ENCODE data around the gene HNRNPUL2.

HNRNPUL2 gene

GRCh38 chr11:62687508-62688396, 39.5 kb downstream of the HNRNPUL2 start:
- TF ChIP-seq CTCF (conservative IDR thresholded peaks at IDR 0.05; ENCODE audit: low read depth, low read length) = no peak
- Histone ChIP-seq H3K4me1 (ENCODE audit: low read depth, poor library complexity, severe bottlenecking) (no peaks in the 10 kb centered on the region), H3K4me2 (no peak overlapping the region), H3K27ac (no peak overlapping the region), H3K4me3 (IDR thresholded peaks at IDR 0.05; ENCODE audit: insufficient read depth, low read depth, low read length) (no peak overlapping the region), H4K20me1 (ENCODE audit: insufficient read depth) (no peaks in the 10 kb centered on the region), H3K36me3 (ENCODE audit: insufficient read depth) (no peaks in the 10 kb centered on the region), H2AFZ (ENCODE audit: low read depth) (no peak overlapping the region), H3K79me2 (ENCODE audit: insufficient read depth, low read depth) (no peaks in the 10 kb centered on the region), H3K9ac (no peak overlapping the region), H3K27me3 (ENCODE audit: insufficient read depth, low read depth) (no peaks in the 10 kb centered on the region)

- no peaks in the 10 kb centered on the region for H4K20me1 ChIP-seq (ENCODE audit: insufficient read depth)
- no peak overlapping the region for H2AFZ ChIP-seq (ENCODE audit: low read depth)
- no peaks in the 10 kb centered on the region for H3K27me3 ChIP-seq (ENCODE audit: insufficient read depth, low read depth)
- H3K4me2 ChIP-seq = no peak overlapping the region
- H3K27ac ChIP-seq = no peak overlapping the region
- H3K4me3 ChIP-seq (IDR thresholded peaks at IDR 0.05; ENCODE audit: insufficient read depth, low read depth, low read length) = no peak overlapping the region
- H3K79me2 ChIP-seq (ENCODE audit: insufficient read depth, low read depth) = peaks cover 13% of the 10 kb centered on the region
- TF ChIP-seq CTCF (conservative IDR thresholded peaks at IDR 0.05; ENCODE audit: low read depth, low read length) = no peak
- H3K4me1 ChIP-seq (ENCODE audit: low read depth, poor library complexity, severe bottlenecking) = peaks cover 14% of the 10 kb centered on the region
- H3K36me3 ChIP-seq (ENCODE audit: insufficient read depth) = no peaks in the 10 kb centered on the region
- H3K9ac ChIP-seq = no peak overlapping the region
These were observed 44.7 kb downstream of the HNRNPUL2 start for GRCh38 chr11:62682518-62682917.

- H3K9ac ChIP-seq = no peak overlapping the region
- H3K27me3 ChIP-seq (ENCODE audit: insufficient read depth, low read depth) = no peaks in the 10 kb centered on the region
- no peaks in the 10 kb centered on the region for H4K20me1 ChIP-seq (ENCODE audit: insufficient read depth)
- H3K4me1 ChIP-seq (ENCODE audit: low read depth, poor library complexity, severe bottlenecking) = peaks cover 22% of the 10 kb centered on the region
- H3K36me3 ChIP-seq (ENCODE audit: insufficient read depth) = no peaks in the 10 kb centered on the region
- no peak overlapping the region for H3K4me3 ChIP-seq (IDR thresholded peaks at IDR 0.05; ENCODE audit: insufficient read depth, low read depth, low read length)
- H2AFZ ChIP-seq (ENCODE audit: low read depth) = peak overlapping the region; percentile 39; the same call in 1 of the 2 replicates
- no peak overlapping the region for H3K27ac ChIP-seq
- H3K79me2 ChIP-seq (ENCODE audit: insufficient read depth, low read depth) = peaks cover 15% of the 10 kb centered on the region
- no peak overlapping the region for H3K4me2 ChIP-seq
- peak; percentile 59 for TF ChIP-seq CTCF (conservative IDR thresholded peaks at IDR 0.05; ENCODE audit: low read depth, low read length)
These were observed 46.4 kb downstream of the HNRNPUL2 start for GRCh38 chr11:62680825-62681240.

- H3K27ac ChIP-seq = peak within 1 kb of the TSS; percentile 14; the same call in 1 of the 2 replicates
- no peaks in the 10 kb centered on the region for H3K36me3 ChIP-seq (ENCODE audit: insufficient read depth)
- no peak within 1 kb of the TSS for H3K4me3 ChIP-seq (IDR thresholded peaks at IDR 0.05; ENCODE audit: insufficient read depth, low read depth, low read length)
- no peaks in the 10 kb centered on the region for H3K27me3 ChIP-seq (ENCODE audit: insufficient read depth, low read depth)
- no peaks in the 10 kb centered on the region for H4K20me1 ChIP-seq (ENCODE audit: insufficient read depth)
- H3K4me2 ChIP-seq = peak within 1 kb of the TSS; percentile 94
- TF ChIP-seq CTCF (conservative IDR thresholded peaks at IDR 0.05; ENCODE audit: low read depth, low read length) = no peak
- H3K79me2 ChIP-seq (ENCODE audit: insufficient read depth, low read depth) = peaks cover 15% of the 10 kb centered on the region
- H3K9ac ChIP-seq = peak within 1 kb of the TSS; percentile 64; the same call in 1 of the 2 replicates
- peaks cover 22% of the 10 kb centered on the region for H3K4me1 ChIP-seq (ENCODE audit: low read depth, poor library complexity, severe bottlenecking)
- H2AFZ ChIP-seq (ENCODE audit: low read depth) = peak within 1 kb of the TSS; percentile 95
These were observed 48.2 kb downstream of the HNRNPUL2 start, which contains the start of gene UBXN1 for GRCh38 chr11:62678770-62679696. Gene UBXN1, minus strand, starts transcription at chr11:62679073. Its CDS starts 150 bp downstream, at chr11:62678923.

Data from KMS-11 (cell line).